HuH-7.5 (cell line): ENCODE results near the gene CEP68.
"Not testable (repeated sequence)": the region's sequence is repeated elsewhere in the genome, so short reads cannot be mapped to it uniquely, and the experiment has no call there.

Source experiments
- DNase-seq: peaks from one replicate; pipeline ENCODE4 v3.0.0; 2011; ENCODE audit warnings: low spot score

The CEP68 gene

GRCh38 chr2:65056215-65057053, at the start of gene CEP68:
Gene CEP68, plus strand, starts transcription at chr2:65056416. Its CDS starts 13,029 bp downstream, at chr2:65069445.
- peak; percentile 94 for DNase-seq

- no peak for DNase-seq
Measured at GRCh38 chr2:65013776-65014175, 42.4 kb upstream of the CEP68 start.

GRCh38 chr2:65015731-65016130, 40.5 kb upstream of the CEP68 start:
- DNase-seq, result no peak

GRCh38 chr2:65016789-65017188, 39.4 kb upstream of the CEP68 start:
- DNase-seq, result no peak

GRCh38 chr2:65017335-65017734, 38.9 kb upstream of the CEP68 start:
- no peak for DNase-seq

GRCh38 chr2:65018141-65018582, 38.1 kb upstream of the CEP68 start:
- DNase-seq, result no peak

DNA sequence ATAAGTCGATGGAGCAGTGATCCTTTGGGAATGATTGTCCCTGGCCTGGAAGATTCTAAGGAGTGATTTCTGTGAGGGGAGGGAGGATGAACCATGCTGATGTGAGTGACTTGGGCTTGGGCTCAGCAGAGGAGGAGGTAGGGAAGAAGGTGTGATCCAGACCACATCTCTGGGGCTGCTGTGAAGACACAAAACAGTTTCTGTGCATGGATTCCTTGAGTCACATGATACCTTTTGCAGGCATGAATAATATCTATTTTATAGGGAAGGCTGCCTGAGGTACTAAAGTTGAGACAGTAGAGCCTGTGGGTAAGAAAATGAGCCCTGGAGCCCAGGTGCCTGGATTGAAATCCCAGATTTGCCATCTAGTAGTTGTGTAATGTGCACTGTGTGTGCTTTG, 37.2 kb upstream of the CEP68 start:
- no peak for DNase-seq

DNA sequence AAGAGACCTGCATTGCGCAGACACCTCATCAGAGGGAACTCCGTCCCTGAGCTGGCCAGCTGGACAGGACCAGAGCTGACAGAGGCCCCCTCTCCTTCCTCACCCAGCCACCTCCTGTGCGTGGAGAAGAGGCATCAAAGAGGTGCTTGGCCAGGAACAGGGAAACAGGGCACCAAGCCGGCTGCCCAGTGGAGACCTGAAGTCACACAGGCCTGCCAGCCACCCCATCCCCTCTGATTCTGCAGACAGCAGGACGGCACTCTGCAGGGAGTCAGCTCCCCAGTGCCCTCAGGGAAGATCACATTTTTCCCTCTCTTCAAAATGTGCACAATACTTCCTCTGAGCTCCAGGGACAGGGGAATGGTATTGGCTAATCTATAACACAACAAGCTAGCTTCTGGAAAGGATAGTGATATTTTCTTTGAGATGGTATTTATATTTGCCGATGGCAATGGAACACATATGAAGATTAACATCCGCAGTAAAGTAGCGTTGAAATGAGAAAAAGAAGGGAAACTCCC, 36.5 kb upstream of the CEP68 start:
- no peak for DNase-seq

- not testable (repeated sequence) for DNase-seq
Measured at GRCh38 chr2:65020251-65020650, 36.0 kb upstream of the CEP68 start.

DNA sequence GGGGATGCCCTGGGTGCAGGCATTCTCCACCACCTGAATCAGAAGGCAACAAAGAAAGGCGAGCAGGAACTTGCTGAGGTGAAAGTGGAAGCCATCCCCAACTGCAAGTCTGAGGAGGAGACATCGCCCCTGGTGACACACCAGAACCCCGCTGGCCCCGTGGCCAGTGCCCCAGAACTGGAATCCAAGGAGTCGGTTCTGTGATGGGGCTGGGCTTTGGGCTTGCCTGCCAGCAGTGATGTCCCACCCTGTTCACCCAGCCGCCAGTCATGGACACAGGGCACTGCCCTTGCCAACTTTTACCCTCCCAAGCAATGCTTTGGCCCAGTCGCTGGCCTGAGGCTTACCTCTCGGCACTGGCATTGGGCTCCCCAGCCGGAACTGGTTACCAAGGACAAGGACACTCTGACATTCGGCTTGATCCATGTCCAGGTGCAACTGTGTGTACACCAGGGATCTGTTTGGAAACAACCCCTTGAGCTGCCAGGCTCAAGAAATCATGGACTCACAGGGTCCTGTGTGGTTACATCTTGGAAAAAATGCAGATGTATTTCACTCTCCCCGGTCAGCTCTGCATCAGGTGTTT, 35.2 kb upstream of the CEP68 start:
- no peak for DNase-seq

DNA sequence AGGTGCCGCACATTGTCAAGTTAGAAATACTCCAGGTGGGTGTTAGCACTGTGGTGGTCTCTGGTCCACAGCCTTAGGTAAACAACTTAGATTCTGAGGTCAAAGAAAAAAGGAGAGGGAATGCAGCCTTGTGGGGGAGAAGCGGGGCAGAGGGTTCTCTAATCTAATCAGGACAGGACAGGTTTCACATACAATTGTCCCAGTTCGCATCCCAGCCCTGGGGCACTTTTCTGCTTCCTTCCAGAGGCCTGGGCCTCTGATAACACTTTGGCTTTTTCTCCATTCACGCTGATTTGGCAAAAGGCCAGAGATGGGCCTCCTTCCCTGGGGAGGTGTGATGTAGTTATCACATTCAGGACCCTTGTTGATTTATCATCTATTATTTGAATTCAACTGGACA, 34.5 kb upstream of the CEP68 start:
- no peak for DNase-seq

GRCh38 chr2:65022189-65022588, 34.0 kb upstream of the CEP68 start:
- no peak for DNase-seq

DNA sequence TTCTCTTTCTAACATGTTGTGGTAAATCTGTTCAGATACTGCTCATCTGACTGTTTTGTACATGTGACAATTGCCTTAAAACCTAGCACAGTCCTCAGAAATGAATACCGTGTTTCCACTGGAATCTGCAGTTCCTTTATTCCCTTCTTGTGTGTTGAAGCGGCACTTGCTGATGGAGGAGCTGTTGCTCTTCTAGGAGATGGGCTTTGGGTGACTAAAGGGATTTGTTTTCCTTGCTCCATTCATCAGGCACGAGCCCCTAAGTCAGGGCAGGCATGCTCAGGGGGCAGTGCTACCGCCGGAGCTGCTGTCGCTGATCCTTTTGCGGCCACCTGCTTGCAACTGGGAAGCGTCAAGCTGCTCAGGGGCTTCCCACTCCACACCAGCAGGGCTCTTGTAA, 32.5 kb upstream of the CEP68 start:
- no peak for DNase-seq

DNA sequence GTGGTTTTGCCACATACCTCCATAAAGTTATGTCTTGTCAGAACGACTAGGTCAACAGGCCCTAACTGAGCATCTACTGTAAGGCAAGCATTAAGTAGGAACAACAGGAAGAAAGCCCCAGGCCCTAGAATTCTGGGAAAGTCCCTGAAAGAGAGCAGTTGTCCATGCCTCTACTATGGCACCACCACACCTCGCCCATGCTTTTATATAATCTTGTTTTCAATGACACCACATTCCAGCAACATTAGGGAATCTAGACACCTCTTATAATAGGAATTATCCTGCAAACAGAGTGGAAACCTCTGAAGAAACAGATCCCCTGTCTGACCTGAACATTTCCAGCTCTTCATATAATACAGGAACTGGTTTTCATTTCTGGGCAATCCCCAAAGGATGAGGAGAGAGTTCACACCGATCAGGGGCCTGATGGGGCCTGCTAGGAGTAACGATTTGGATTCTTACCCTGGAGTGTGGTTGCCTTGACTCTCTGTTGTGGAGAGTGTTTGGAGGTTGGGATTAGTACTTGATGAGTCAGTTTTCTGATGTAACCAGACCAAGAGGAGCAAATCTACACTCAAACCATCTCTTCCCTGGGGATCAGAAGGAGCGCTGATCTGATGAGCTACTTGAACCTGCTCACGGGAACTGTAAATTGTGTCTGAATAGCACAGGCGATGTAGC, 31.9 kb upstream of the CEP68 start:
- DNase-seq, result no peak

GRCh38 chr2:65025453-65026123, 30.6 kb upstream of the CEP68 start:
- no peak for DNase-seq

GRCh38 chr2:65026154-65026553, 30.1 kb upstream of the CEP68 start:
- DNase-seq, result no peak

GRCh38 chr2:65026704-65027464, 29.3 kb upstream of the CEP68 start:
- no peak for DNase-seq

DNA sequence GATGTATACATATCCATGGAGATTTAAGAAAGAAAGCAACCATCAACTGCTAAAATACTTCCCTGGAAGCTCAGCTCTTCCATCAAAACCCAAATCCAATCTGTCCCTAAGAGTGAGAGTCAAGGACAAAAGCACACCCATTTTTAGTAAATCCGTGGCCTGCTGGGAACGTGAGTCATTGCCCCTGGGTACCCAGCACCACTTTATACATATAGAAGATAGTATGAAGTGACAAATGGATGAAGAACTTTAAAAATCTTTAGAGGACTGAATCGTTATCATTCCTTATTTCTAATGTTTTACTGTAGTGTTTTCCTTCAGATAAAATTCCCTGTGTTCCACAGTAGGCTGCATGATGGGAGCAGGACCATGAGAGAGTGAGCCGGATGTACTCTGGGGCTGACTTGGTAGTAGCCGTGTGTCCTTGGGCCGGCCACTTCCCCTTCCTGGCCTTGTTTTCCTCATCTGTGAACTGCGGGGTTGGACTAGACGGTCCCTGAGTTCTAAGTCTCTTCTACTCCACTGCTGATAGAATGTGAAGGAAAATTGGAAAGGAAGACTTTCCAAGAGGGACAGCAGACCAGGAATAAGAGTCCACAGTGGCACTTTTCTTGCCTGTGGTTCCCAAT, 28.5 kb upstream of the CEP68 start:
- DNase-seq, result no peak

GRCh38 chr2:65030476-65031332, 25.5 kb upstream of the CEP68 start:
- DNase-seq, result no peak
